Activated naive CD4-positive, alpha-beta T cell treated with anti-CD3 and anti-CD28 coated beads, Interleukin-2, amount 50 U/mL, for 16 hours (primary cell): ENCODE results near the gene SKI.
"Not testable (repeated sequence)": the region's sequence is repeated elsewhere in the genome, so short reads cannot be mapped to it uniquely, and the experiment has no call there.

Experiments
- DNase-seq: peaks from one replicate; pipeline ENCODE4 v3.0.0-alpha.2; 2020

Gene SKI

GRCh38 chr1:2279817-2280216 is 51.7 kb downstream of the SKI start:
- no peak for DNase-seq

- DNase-seq, result no peak
Observed at GRCh38 chr1:2282556-2283270, 54.6 kb downstream of the SKI start.

GRCh38 chr1:2283371-2283990 is 55.4 kb downstream of the SKI start:
- DNase-seq, result no peak

GRCh38 chr1:2283991-2284895 is 56.1 kb downstream of the SKI start:
- no peak for DNase-seq

- DNase-seq, result no peak
Observed at GRCh38 chr1:2284932-2285331, 56.8 kb downstream of the SKI start.

GRCh38 chr1:2286923-2287322 is 58.8 kb downstream of the SKI start:
- no peak for DNase-seq

- DNase-seq, result no peak
Observed at GRCh38 chr1:2287649-2288048, 59.5 kb downstream of the SKI start.

- no peak for DNase-seq
Observed at GRCh38 chr1:2288311-2288710, 60.2 kb downstream of the SKI start.

GRCh38 chr1:2288816-2289536 is 60.9 kb downstream of the SKI start:
- no peak for DNase-seq

GRCh38 chr1:2289607-2290006 is 61.5 kb downstream of the SKI start:
- DNase-seq, result no peak

GRCh38 chr1:2290171-2290578 is 62.1 kb downstream of the SKI start:
- DNase-seq, result no peak

GRCh38 chr1:2290595-2291510 is 62.7 kb downstream of the SKI start:
- peak; percentile 74 for DNase-seq

GRCh38 chr1:2291577-2291976 is 63.5 kb downstream of the SKI start:
- no peak for DNase-seq

GRCh38 chr1:2292725-2293450 is 64.8 kb downstream of the SKI start:
- DNase-seq, result no peak

GRCh38 chr1:2294033-2294724 is 66.1 kb downstream of the SKI start:
- DNase-seq, result no peak

GRCh38 chr1:2294725-2295078 is 66.6 kb downstream of the SKI start:
- no peak for DNase-seq

GRCh38 chr1:2295526-2295925 is 67.4 kb downstream of the SKI start:
- no peak for DNase-seq

GRCh38 chr1:2296211-2296610 is 68.1 kb downstream of the SKI start:
- not testable (repeated sequence) for DNase-seq

- DNase-seq, result no peak
Observed at GRCh38 chr1:2296614-2297013, 68.5 kb downstream of the SKI start.

- DNase-seq, result no peak
Observed at GRCh38 chr1:2297246-2298011, 69.3 kb downstream of the SKI start.
